Colon (tissue), 2 donors: ENCODE measurements around the gene MYH1.

Experiments
- FAIRE-seq: peaks from 2 replicates; lab custom pipeline; 2012; peaks lifted over from hg19 to GRCh38; lab: Jason Lieb, UNC
- donor health status: control.
- donor health status: control.

MYH1 gene

DNA sequence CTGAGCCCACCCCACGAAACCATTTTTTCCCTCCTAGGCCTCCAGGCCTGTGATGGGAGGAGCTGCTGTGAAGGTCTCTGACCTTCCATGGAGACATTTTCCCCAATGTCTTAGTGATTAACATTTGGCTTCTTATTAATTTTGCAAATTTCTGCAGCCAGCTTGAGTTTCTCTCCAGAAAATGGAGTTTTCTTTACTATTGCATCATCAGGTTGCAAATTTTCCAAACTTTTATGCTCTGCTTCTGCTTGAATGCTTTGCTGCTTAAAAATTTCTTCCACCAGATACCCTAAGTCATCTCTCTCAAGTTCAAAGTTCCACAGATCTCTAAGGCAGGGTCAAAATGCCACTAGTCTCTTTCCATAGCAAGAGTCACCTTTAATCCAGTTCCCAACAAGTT lies 36.1 kb downstream of the MYH1 start:
- FAIRE-seq = no peak

DNA sequence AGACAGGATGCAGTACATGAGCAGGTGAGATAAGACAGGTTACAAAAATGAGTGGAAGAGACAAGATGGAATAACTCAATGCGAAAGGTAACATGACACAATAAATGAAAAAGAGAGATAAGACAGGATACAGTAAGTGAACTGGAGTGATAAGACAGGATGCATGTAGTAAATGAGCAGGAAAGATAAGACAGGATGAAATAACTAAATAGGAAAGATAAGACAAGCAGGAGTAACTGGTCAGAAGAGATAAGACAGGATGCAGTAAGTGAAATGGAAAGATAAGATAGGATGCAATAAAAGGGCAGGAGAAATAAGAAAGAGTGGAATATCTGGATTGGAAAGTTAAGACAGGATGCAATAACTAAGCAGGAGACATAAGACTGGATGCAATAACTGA lies 40.6 kb downstream of the MYH1 start:
- no peak for FAIRE-seq

DNA sequence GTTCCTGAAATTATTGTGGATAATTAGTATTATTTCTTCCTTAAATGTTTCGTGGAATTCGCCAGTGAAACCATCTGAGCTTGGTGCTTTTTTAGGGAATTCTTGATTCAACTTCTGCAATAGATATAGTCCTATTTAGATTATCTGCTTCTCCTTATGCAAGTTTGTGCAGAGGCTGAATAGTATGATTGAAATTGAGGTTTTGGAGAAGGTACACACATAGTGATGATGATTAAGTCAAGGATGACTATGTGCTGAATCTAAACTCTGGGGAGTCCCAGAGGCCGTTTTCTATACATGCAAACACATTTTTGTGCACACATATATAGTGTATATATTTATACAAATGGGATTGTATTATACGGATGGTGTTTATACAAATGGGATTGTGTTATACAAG lies 43.8 kb downstream of the MYH1 start:
- FAIRE-seq = no peak

DNA sequence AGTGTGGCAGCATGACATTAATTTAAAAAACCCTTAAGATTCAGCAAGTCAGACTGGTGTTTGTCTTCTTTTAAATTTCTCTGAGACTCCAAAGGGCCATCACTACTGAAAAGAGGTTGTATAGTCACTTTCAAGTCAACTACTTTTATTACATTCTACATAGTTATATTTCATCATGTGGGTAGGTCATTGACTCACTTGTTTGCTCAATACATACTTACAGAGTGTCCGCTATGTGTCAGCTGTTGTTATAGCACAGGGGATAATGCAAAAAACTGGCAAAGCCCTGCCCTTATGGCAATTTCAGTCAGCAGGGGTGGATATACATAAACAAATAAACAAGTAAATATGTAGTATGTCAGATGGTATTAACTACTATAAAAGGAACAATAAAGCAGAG lies 46.5 kb downstream of the MYH1 start:
- no peak for FAIRE-seq

GRCh38 chr17:10469459-10469858 lies 48.9 kb downstream of the MYH1 start, which contains the start of gene MYH4:
Gene MYH4 (minus strand): TSS chr17:10469559. CDS start chr17:10466745, 2,814 bp downstream.
- FAIRE-seq = no peak

DNA sequence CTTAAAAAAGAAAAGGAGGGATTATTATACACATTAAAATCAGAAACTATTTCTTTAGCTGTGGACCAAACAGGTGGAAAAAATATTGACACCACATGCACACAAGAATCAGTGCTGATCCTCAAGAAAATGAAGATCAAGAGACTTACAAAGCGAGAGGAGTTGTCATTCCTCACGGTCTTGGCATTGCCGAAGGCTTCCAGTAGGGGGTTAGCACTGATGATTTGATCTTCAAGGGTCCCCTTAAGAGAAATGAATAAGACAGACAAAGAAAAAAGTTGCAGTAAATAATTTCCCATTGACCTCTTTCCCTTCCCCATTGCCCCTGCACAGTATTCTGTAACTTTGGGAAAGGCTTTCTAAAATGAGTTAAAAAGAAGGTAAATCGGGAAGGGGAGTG lies 54.9 kb downstream of the MYH1 start:
- no peak for FAIRE-seq

DNA sequence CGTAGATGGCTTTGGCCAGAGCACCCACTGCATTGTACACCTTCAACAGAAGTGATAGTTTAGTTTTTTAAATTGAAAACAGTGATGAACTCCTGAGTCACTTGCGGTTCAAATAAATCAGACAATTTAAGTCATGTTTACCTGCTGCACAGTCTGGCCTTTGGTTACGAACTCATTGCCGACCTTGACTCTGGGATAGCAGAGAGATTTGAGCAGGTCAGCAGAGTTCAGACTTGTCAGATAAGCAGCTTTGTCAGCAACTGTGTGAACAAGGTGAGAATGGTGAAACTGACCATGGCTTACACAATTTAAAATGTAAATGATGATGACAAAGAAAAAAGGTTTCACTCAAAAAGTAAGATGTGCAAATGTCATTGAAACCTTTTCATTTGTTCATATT lies 58.3 kb downstream of the MYH1 start:
- FAIRE-seq = no peak

- FAIRE-seq = no peak
Observed at GRCh38 chr17:10458701-10459100, 59.6 kb downstream of the MYH1 start.

DNA sequence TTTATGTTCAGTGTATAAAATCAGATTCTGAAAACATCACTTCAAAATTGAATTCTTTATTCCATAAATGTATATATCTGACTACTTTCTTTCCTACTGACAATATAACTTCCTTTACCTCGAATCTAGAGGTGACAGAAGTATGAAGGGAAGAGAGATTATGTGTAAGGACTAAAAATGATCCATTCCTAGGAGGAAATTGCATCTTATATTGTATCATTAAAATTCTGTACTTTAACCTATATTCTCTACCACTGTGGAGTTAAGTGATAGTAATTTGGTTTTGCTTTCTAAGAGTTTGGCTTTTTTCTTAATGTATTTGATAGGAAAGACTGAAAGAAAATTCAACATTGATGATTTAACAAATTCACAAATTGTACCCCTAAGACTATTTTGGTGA lies 60.4 kb downstream of the MYH1 start:
- FAIRE-seq = no peak

GRCh38 chr17:10447026-10447931 lies 71.1 kb downstream of the MYH1 start:
- peak; percentile 57 for FAIRE-seq
